Astrocyte of the cerebellum (primary cell): Measurements from ENCODE around the gene TRAPPC12.
"Not testable (repeated sequence)": the region's sequence is repeated elsewhere in the genome, so short reads cannot be mapped to it uniquely, and the experiment has no call there.

Experiments
- DNase-seq: peaks from one replicate; pipeline ENCODE4 v3.0.0-alpha.2; 2011; ENCODE audit warnings: low read depth
- H3K4me3 ChIP-seq: 2 replicates; pipeline ENCODE4 v1.5.1; 2011; ENCODE audit warnings: mild to moderate bottlenecking, low read depth, low read length, moderate library complexity
- CTCF ChIP-seq: IDR thresholded peaks from 2 replicates; pipeline ENCODE4 v1.5.1; 2012; ENCODE audit warnings: low read length, low read depth, moderate library complexity, mild to moderate bottlenecking; ENCODE audit errors: missing control alignments
- in situ Hi-C: cut with HindIII; loops from 2 replicates; pipeline ENCODE4 v1.10.0; 2017; ENCODE audit warnings: low sequenced_read_pairs

Gene TRAPPC12

GRCh38 chr2:3445891-3446290, 66.4 kb downstream of the TRAPPC12 start:
- no peak for TF ChIP-seq CTCF
- H3K4me3 ChIP-seq = no peak overlapping the region
- in situ Hi-C loops = no loop called here
- no peak for DNase-seq

- in situ Hi-C loops = no loop called here
- no peak for TF ChIP-seq CTCF
- H3K4me3 ChIP-seq = no peak overlapping the region
- DNase-seq = no peak
Observed at GRCh38 chr2:3446381-3446780, 66.9 kb downstream of the TRAPPC12 start.

- H3K4me3 ChIP-seq, DNase-seq, in situ Hi-C loops: not testable (repeated sequence)
Observed at GRCh38 chr2:3447186-3447585, 67.7 kb downstream of the TRAPPC12 start.

- DNase-seq = no peak
- in situ Hi-C loops = no loop called here
- H3K4me3 ChIP-seq = no peak overlapping the region
- no peak for TF ChIP-seq CTCF
Observed at GRCh38 chr2:3447789-3448317, 68.4 kb downstream of the TRAPPC12 start.

- in situ Hi-C loops, DNase-seq, H3K4me3 ChIP-seq: not testable (repeated sequence)
Observed at GRCh38 chr2:3448441-3448911, 69.0 kb downstream of the TRAPPC12 start.

GRCh38 chr2:3449086-3449485, 69.6 kb downstream of the TRAPPC12 start:
- TF ChIP-seq CTCF = no peak

GRCh38 chr2:3449936-3450335, 70.4 kb downstream of the TRAPPC12 start:
- no peak overlapping the region for H3K4me3 ChIP-seq
- no peak for TF ChIP-seq CTCF
- in situ Hi-C loops = no loop called here
- DNase-seq = no peak

More at GRCh38 chr2:3449086-3449485, 69.6 kb downstream of the TRAPPC12 start:
- in situ Hi-C loops = no loop called here
- no peak overlapping the region for H3K4me3 ChIP-seq
- DNase-seq = no peak

- in situ Hi-C loops = no loop called here
- no peak for TF ChIP-seq CTCF
- H3K4me3 ChIP-seq = no peak overlapping the region
- DNase-seq = no peak
Observed at GRCh38 chr2:3450385-3451010, 71.0 kb downstream of the TRAPPC12 start.
